HepG2 (cell line): Measurements from ENCODE around the gene SND1.

Source experiments
- CBX2 ChIP-seq, 2 experiments: fragments of 200-600 bp in 1 of 2; sonication (generic); formaldehyde crosslinking in 1 of 2; IDR thresholded peaks; 2 replicates each; pipeline versions ENCODE4 v1.7.0 to v1.8.1; 2018 to 2022; ENCODE audit warnings: low read depth in 2 of 2, low read length in 1 of 2, mild to moderate bottlenecking in 1 of 2, missing genetic modification reagents in 1 of 2
- CREB1 ChIP-seq, 2 experiments: fragments of 450-650 bp in 1 of 2; IDR thresholded peaks; 2 replicates each; pipeline ENCODE4 v1.6.1; 2016 to 2017; ENCODE audit warnings: control low read depth in 1 of 2, mild to moderate bottlenecking in 1 of 2, missing compliant biosample characterization in 1 of 2, missing genetic modification characterization in 1 of 2
- KLF15 ChIP-seq: sonication (generic); formaldehyde crosslinking; IDR thresholded peaks from 2 replicates; pipeline ENCODE4 v1.8.1; 2023; ENCODE audit warnings: borderline replicate concordance, mild to moderate bottlenecking, inconsistent platforms, missing genetic modification reagents, mixed read lengths
- NR1H2 ChIP-seq: sonication (generic); formaldehyde crosslinking; IDR thresholded peaks from 2 replicates; pipeline ENCODE4 v1.8.1; 2022; ENCODE audit warnings: low read depth, missing genetic modification reagents, borderline replicate concordance
- POLR2A ChIP-seq, 2 experiments: IDR thresholded peaks; 2 replicates each; pipeline ENCODE4 v1.6.1; 2011; ENCODE audit warnings: low read depth in 2 of 2, low read length in 2 of 2, mild to moderate bottlenecking in 1 of 2, moderate library complexity in 1 of 2; ENCODE audit not compliant: insufficient read depth in 1 of 2
- TGIF2 ChIP-seq: IDR thresholded peaks from 2 replicates; pipeline ENCODE4 v1.6.1; 2016; ENCODE audit warnings: control low read depth, missing compliant biosample characterization
- ZFP36 ChIP-seq: fragments of 150-350 bp; IDR thresholded peaks from 2 replicates; pipeline ENCODE4 v1.6.1; 2018; ENCODE audit warnings: borderline replicate concordance, low read length, low read depth; ENCODE audit not compliant: partially characterized antibody
- ZFP82 ChIP-seq: sonication (generic); formaldehyde crosslinking; IDR thresholded peaks from 2 replicates; pipeline ENCODE4 v1.5.1; 2020; ENCODE audit warnings: mild to moderate bottlenecking, missing genetic modification reagents, borderline replicate concordance
- ZNF253 ChIP-seq: sonication (generic); formaldehyde crosslinking; IDR thresholded peaks from 2 replicates; pipeline ENCODE4 v1.8.0; 2022; ENCODE audit warnings: mild to moderate bottlenecking, missing genetic modification reagents, borderline replicate concordance
- ZNF274 ChIP-seq: sonication (generic); formaldehyde crosslinking; IDR thresholded peaks from 2 replicates; pipeline ENCODE4 v1.5.1; 2020; ENCODE audit warnings: mild to moderate bottlenecking, missing genetic modification reagents
- ZNF335 ChIP-seq: sonication (generic); formaldehyde crosslinking; IDR thresholded peaks from 2 replicates; pipeline ENCODE4 v1.4.0; 2020; ENCODE audit warnings: missing genetic modification reagents
- TF ChIP-seq, protein P1 (sequence below): sonication (generic); formaldehyde crosslinking; IDR thresholded peaks from 2 replicates; pipeline ENCODE4 v1.4.0; 2020; ENCODE audit warnings: missing genetic modification reagents, borderline replicate concordance
- TF ChIP-seq, protein P2 (sequence below): sonication (generic); formaldehyde crosslinking; IDR thresholded peaks from 2 replicates; pipeline ENCODE4 v1.4.0; 2020; ENCODE audit warnings: missing genetic modification reagents
- TF ChIP-seq, protein P3 (sequence below): sonication (generic); formaldehyde crosslinking; IDR thresholded peaks from 2 replicates; pipeline ENCODE4 v1.5.0; 2020; ENCODE audit warnings: mild to moderate bottlenecking, missing genetic modification reagents, moderate library complexity

DNA sequence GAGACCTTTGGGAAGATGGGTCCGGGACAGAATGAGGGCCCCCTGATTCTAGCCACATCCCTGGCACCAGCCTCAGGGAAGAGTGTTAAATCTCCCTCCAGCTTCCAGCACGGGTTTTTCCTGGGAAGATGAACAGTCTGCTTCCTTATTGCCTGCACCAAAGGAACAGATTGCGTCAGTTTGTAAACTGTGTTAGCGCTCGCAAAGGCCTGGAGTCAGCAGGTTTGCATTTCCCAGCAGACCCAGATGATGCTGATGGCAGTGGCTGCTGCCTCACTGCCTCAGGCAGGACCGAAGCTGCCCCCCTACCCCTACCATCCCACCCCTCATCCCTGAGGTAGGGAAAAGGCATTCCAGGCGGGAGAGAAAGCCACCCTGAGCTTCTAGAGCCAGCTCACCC, 413.9 kb downstream of the SND1 start:
- no peak for TF ChIP-seq KLF15 (CRISPR knock-in tag)
- TF ChIP-seq ZNF253, result no peak
- TF ChIP-seq CREB1 (IDR thresholded peaks at IDR 0.05), result no peak
- TF ChIP-seq CREB1 (CRISPR knock-in tag; IDR thresholded peaks at IDR 0.05), result no peak
- TF ChIP-seq, protein P1, sequence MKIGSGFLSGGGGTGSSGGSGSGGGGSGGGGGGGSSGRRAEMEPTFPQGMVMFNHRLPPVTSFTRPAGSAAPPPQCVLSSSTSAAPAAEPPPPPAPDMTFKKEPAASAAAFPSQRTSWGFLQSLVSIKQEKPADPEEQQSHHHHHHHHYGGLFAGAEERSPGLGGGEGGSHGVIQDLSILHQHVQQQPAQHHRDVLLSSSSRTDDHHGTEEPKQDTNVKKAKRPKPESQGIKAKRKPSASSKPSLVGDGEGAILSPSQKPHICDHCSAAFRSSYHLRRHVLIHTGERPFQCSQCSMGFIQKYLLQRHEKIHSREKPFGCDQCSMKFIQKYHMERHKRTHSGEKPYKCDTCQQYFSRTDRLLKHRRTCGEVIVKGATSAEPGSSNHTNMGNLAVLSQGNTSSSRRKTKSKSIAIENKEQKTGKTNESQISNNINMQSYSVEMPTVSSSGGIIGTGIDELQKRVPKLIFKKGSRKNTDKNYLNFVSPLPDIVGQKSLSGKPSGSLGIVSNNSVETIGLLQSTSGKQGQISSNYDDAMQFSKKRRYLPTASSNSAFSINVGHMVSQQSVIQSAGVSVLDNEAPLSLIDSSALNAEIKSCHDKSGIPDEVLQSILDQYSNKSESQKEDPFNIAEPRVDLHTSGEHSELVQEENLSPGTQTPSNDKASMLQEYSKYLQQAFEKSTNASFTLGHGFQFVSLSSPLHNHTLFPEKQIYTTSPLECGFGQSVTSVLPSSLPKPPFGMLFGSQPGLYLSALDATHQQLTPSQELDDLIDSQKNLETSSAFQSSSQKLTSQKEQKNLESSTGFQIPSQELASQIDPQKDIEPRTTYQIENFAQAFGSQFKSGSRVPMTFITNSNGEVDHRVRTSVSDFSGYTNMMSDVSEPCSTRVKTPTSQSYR, result no peak
- no peak for TF ChIP-seq ZFP36
- no peak for TF ChIP-seq ZNF274 (CRISPR knock-in tag)
- no peak for TF ChIP-seq ZFP82 (CRISPR knock-in tag)
- TF ChIP-seq, protein P2, sequence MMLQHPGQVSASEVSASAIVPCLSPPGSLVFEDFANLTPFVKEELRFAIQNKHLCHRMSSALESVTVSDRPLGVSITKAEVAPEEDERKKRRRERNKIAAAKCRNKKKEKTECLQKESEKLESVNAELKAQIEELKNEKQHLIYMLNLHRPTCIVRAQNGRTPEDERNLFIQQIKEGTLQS (CRISPR knock-in tag), result no peak
- no peak for TF ChIP-seq POLR2A (IDR thresholded peaks at IDR 0.05; ENCODE audit: insufficient read depth in 1 of 2, low read depth in 2 of 2, low read length in 2 of 2)
- TF ChIP-seq CBX2 (IDR thresholded peaks at IDR 0.05; ENCODE audit: low read depth, low read length), result no peak
- no peak for TF ChIP-seq CBX2 (CRISPR knock-in tag; IDR thresholded peaks at IDR 0.05; ENCODE audit: low read depth)
- no peak for TF ChIP-seq NR1H2 (CRISPR knock-in tag)
- TF ChIP-seq TGIF2, result no peak
- no peak for TF ChIP-seq ZNF335
- TF ChIP-seq, protein P3, sequence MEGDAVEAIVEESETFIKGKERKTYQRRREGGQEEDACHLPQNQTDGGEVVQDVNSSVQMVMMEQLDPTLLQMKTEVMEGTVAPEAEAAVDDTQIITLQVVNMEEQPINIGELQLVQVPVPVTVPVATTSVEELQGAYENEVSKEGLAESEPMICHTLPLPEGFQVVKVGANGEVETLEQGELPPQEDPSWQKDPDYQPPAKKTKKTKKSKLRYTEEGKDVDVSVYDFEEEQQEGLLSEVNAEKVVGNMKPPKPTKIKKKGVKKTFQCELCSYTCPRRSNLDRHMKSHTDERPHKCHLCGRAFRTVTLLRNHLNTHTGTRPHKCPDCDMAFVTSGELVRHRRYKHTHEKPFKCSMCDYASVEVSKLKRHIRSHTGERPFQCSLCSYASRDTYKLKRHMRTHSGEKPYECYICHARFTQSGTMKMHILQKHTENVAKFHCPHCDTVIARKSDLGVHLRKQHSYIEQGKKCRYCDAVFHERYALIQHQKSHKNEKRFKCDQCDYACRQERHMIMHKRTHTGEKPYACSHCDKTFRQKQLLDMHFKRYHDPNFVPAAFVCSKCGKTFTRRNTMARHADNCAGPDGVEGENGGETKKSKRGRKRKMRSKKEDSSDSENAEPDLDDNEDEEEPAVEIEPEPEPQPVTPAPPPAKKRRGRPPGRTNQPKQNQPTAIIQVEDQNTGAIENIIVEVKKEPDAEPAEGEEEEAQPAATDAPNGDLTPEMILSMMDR (CRISPR knock-in tag), result no peak
